Measurements from ENCODE around the gene CLCF1. TPM values are rescaled to one million over a fixed set of nuclear protein-coding genes. Genes with fewer than 3 reads are reported as not detected.

CLCF1 gene
- polyA plus RNA-seq, 1 donor from 2014 or later, result not detected

DNA sequence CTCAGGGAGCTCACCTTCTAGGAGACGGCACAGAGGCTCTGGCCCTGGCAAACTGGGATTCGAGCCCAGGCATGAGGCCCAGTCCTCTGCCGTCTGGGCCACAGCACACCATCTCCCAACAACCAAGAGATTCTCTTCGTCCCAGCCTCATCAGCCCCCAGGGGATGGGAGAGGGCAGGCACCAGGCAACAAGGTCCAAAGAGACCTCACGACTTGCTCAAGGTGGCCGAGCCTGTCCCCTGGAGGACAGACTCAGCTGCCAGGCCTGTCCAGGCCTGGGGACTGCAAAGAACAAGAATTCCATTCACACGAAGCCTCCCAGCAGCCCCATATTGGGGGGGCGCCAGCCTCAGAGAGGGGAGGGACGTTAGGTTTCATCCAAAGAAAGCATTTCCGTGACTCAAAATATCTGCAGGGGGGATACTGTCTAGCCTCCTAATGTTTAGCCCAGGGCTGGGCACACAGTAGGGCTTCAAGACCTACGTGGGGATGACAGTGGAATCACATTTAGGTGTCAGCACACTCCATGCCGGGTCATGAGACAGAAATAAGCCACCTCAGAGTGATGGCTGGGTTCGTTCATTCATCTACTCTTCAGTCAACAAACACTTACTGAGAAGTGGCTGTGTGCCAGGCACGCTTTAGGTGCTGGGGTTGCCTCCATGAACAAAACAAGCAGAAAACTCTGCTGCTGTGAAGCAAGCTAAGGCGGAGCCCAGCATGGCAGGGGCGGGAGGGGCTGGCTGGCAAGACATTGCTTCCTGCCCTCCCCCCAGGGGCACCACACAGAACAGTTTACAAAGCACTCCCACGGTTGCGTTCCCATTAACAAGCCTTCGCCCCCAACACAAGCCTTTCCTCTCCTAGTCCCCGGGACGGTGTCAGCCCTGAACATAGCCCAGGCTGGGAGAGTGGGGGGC, 43.3 kb upstream of the CLCF1 start:
- peaks cover 23% of the 10 kb centered on the region for H3K27me3 ChIP-seq (ENCODE audit: insufficient read depth, low read depth, low read length)
- no peak overlapping the region for H3K4me3 ChIP-seq (ENCODE audit: low read length)

DNA sequence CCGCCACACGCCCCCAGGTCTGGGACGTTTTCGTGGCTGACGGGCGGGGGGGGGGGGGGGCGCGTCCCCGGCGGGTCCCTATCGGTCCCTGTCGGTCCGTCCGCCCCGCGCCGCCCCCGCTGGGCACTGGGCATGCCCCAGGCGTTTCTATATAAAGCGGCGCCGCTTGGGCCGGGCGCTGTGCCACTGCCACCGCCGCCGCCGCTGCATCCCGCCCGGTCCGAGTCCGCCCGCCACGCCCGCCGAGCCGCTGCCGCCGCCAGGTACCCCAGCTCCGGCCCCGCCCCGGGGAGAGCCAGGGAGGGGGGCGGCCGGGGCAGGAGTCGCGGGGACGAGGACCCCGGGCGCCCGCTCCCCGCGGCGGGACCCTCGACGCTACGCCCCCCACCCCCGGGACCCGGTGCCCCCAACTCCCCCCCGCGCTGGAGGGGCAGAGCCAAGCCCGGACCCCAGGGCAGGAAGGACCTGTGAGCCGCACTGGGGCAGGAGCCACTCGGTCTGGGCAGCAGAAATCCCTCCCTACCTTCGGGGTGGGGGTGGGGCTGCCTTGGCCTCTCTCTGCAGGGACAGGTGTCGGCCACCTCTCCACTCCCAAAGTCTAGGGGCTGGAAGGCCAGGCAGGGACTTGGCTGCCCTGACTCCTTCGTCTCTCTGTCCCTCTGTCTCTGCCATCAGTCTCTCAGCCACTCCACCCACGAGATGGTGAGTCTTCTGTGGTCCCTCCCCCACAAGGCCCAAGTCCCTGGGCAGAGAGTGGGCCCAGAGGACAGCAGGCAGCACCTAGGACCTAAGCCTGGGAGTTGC, 42.3 kb upstream of the CLCF1 start, which contains the start of gene CARNS1:
Gene CARNS1 (plus strand): TSS at position 178 of the 804 bp plus-strand sequence. CDS start 522 bp downstream, at position 700.
- H3K36me3 ChIP-seq (ENCODE audit: insufficient read depth, low read length), result no peaks in the 10 kb centered on the region
- no peaks in the 10 kb centered on the region for H4K20me1 ChIP-seq (ENCODE audit: insufficient read depth)
- H2AFZ ChIP-seq (ENCODE audit: low read depth, low read length), result no peak within 1 kb of the TSS
- H3K9me2 ChIP-seq (ENCODE audit: insufficient read depth, low read length), result no peaks in the 10 kb centered on the region
- no peak within 1 kb of the TSS for H3K27ac ChIP-seq (ENCODE audit: low read length)
- no peak within 1 kb of the TSS for H3K9ac ChIP-seq (ENCODE audit: low read length)
- no peak within 1 kb of the TSS for H3K4me2 ChIP-seq (ENCODE audit: low read length)
- no peaks in the 10 kb centered on the region for H3K9me3 ChIP-seq (ENCODE audit: low read length)
- H3F3A ChIP-seq (ENCODE audit: insufficient read depth, low read length, poor library complexity, severe bottlenecking), result no peaks in the 10 kb centered on the region
- H3K27me3 ChIP-seq (ENCODE audit: insufficient read depth, low read depth, low read length), result peaks cover 23% of the 10 kb centered on the region
- no peaks in the 10 kb centered on the region for H3K79me2 ChIP-seq (replicated peaks; ENCODE audit: insufficient read depth, low read length)
- no peak within 1 kb of the TSS for H3K4me3 ChIP-seq (ENCODE audit: low read length)
- TF ChIP-seq EP300 (conservative IDR thresholded peaks at IDR 0.05; ENCODE audit: poor library complexity, severe bottlenecking), result no peak
- TF ChIP-seq, protein P1, sequence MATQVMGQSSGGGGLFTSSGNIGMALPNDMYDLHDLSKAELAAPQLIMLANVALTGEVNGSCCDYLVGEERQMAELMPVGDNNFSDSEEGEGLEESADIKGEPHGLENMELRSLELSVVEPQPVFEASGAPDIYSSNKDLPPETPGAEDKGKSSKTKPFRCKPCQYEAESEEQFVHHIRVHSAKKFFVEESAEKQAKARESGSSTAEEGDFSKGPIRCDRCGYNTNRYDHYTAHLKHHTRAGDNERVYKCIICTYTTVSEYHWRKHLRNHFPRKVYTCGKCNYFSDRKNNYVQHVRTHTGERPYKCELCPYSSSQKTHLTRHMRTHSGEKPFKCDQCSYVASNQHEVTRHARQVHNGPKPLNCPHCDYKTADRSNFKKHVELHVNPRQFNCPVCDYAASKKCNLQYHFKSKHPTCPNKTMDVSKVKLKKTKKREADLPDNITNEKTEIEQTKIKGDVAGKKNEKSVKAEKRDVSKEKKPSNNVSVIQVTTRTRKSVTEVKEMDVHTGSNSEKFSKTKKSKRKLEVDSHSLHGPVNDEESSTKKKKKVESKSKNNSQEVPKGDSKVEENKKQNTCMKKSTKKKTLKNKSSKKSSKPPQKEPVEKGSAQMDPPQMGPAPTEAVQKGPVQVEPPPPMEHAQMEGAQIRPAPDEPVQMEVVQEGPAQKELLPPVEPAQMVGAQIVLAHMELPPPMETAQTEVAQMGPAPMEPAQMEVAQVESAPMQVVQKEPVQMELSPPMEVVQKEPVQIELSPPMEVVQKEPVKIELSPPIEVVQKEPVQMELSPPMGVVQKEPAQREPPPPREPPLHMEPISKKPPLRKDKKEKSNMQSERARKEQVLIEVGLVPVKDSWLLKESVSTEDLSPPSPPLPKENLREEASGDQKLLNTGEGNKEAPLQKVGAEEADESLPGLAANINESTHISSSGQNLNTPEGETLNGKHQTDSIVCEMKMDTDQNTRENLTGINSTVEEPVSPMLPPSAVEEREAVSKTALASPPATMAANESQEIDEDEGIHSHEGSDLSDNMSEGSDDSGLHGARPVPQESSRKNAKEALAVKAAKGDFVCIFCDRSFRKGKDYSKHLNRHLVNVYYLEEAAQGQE (IDR thresholded peaks at IDR 0.05; ENCODE audit: borderline replicate concordance), result no peak
- no peak for TF ChIP-seq TAF1 (IDR thresholded peaks at IDR 0.05; ENCODE audit: low read depth)
- no peak for TF ChIP-seq MXI1 (conservative IDR thresholded peaks at IDR 0.05; ENCODE audit: poor library complexity, severe bottlenecking)
- no peak for TF ChIP-seq EZH2 (IDR thresholded peaks at IDR 0.05; ENCODE audit: borderline replicate concordance, insufficient read depth, low read length, poor library complexity, severe bottlenecking)
- TF ChIP-seq, protein P2, sequence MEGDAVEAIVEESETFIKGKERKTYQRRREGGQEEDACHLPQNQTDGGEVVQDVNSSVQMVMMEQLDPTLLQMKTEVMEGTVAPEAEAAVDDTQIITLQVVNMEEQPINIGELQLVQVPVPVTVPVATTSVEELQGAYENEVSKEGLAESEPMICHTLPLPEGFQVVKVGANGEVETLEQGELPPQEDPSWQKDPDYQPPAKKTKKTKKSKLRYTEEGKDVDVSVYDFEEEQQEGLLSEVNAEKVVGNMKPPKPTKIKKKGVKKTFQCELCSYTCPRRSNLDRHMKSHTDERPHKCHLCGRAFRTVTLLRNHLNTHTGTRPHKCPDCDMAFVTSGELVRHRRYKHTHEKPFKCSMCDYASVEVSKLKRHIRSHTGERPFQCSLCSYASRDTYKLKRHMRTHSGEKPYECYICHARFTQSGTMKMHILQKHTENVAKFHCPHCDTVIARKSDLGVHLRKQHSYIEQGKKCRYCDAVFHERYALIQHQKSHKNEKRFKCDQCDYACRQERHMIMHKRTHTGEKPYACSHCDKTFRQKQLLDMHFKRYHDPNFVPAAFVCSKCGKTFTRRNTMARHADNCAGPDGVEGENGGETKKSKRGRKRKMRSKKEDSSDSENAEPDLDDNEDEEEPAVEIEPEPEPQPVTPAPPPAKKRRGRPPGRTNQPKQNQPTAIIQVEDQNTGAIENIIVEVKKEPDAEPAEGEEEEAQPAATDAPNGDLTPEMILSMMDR (IDR thresholded peaks at IDR 0.05; ENCODE audit: poor library complexity, severe bottlenecking), result no peak

More for the DNA sequence above, 43.3 kb upstream of the CLCF1 start:
- Histone ChIP-seq H4K20me1 (ENCODE audit: insufficient read depth) (no peaks in the 10 kb centered on the region), H3K79me2 (replicated peaks; ENCODE audit: insufficient read depth, low read length) (no peaks in the 10 kb centered on the region), H3K9me2 (ENCODE audit: insufficient read depth, low read length) (no peaks in the 10 kb centered on the region), H3K27ac (ENCODE audit: low read length) (no peak overlapping the region), H3K36me3 (ENCODE audit: insufficient read depth, low read length) (no peaks in the 10 kb centered on the region), H3K9ac (ENCODE audit: low read length) (no peak overlapping the region), H3F3A (ENCODE audit: insufficient read depth, low read length, poor library complexity, severe bottlenecking) (no peaks in the 10 kb centered on the region), H3K9me3 (ENCODE audit: low read length) (no peaks in the 10 kb centered on the region), H3K4me2 (ENCODE audit: low read length) (no peak overlapping the region), H2AFZ (ENCODE audit: low read depth, low read length) (no peak overlapping the region)
- TF ChIP-seq POLR2AphosphoS5 (IDR thresholded peaks at IDR 0.05), result no peak
- no peak for TF ChIP-seq EZH2 (IDR thresholded peaks at IDR 0.05; ENCODE audit: borderline replicate concordance, insufficient read depth, low read length, poor library complexity, severe bottlenecking)
- no peak for TF ChIP-seq EP300 (conservative IDR thresholded peaks at IDR 0.05; ENCODE audit: poor library complexity, severe bottlenecking)
- TF ChIP-seq MXI1 (conservative IDR thresholded peaks at IDR 0.05; ENCODE audit: poor library complexity, severe bottlenecking), result no peak
- TF ChIP-seq, protein P2 (IDR thresholded peaks at IDR 0.05; ENCODE audit: poor library complexity, severe bottlenecking), result no peak
- TF ChIP-seq TAF1 (IDR thresholded peaks at IDR 0.05; ENCODE audit: low read depth), result no peak
- no peak for TF ChIP-seq RAD21 (conservative IDR thresholded peaks at IDR 0.05)
- no peak for TF ChIP-seq SMC3 (conservative IDR thresholded peaks at IDR 0.05; ENCODE audit: poor library complexity)
- TF ChIP-seq, protein P1 (IDR thresholded peaks at IDR 0.05; ENCODE audit: borderline replicate concordance), result no peak

Measured in neural cell (in vitro differentiated cells).